Stimulated activated CD4-positive, alpha-beta T cell treated with anti-CD3 and anti-CD28 coated beads, Interleukin-15, amount 100 ng/mL, for 1 hour (primary cell): ENCODE data around the gene MYOM1.

Experiments
- DNase-seq, 2 donors: peaks; one replicate each; pipeline ENCODE4 v3.0.0-alpha.2; 2020; ENCODE audit warnings: low read depth in 1 of 2, low spot score in 1 of 2

The MYOM1 gene

GRCh38 chr18:3190610-3191009 lies 29.2 kb downstream of the MYOM1 start:
- DNase-seq = no peak

DNA sequence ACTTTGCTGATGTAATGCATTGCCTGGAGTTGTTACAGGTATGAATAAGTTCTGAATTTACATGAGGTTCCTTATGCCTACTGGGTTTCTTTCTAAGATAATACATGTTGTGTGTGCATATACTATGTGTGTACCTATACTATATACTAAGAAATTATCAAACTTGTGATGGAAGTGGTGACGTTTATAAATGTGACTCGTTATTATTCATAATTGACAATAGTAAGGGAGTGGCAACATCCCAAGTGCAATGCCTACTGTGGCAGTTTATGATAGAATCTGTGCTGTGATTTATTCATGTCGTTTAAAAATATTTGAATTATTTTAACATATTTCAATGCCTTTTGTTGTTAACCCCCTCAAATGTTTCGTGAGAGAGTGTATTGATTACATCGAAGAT lies 29.9 kb downstream of the MYOM1 start:
- no peak for DNase-seq

DNA sequence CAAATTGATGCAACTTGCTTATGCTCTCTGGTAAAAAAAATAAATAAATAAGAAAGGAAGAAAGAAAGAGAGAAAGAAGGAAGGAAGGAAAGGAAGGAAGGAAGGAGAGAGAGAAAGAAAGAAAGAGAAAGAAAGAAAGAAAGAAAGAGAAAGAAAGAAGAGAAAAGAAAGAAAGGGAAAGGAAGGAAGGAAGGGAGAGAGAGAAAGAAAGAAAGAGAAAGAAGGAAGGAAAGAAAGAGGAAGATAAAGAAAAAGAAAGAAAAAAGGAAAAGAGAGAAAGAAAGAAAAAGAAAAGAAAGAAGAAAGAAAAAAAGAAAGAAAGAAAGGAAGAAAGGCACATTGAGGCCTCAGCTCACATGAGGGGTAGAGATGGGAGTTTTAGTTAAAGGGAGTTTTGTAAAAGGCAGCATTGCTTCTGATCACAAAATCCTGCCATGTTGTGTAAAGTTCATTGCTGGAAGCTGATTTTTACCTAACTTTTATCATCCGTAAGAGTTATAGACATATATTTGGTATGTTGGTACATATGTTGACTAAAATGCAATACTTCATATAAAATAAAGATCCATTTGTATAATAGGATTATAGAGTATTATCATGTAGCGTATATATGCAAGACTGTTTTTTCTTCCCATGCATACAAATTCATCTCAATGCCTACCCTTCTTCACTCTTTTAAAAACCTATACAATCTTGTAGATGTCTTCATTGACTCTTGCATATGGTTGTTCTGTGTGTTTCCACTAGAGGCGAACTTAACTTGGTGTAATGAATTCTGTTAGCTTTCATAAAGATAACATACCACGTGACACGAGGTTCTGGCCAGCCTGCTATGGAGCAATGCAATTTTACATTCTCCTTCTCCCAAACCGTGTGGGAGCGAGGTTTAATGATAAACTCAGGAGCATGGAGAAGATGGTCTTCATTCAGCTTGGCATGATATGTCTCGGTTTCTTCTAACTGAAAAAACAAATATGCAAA lies 32.8 kb downstream of the MYOM1 start:
- no peak for DNase-seq

DNA sequence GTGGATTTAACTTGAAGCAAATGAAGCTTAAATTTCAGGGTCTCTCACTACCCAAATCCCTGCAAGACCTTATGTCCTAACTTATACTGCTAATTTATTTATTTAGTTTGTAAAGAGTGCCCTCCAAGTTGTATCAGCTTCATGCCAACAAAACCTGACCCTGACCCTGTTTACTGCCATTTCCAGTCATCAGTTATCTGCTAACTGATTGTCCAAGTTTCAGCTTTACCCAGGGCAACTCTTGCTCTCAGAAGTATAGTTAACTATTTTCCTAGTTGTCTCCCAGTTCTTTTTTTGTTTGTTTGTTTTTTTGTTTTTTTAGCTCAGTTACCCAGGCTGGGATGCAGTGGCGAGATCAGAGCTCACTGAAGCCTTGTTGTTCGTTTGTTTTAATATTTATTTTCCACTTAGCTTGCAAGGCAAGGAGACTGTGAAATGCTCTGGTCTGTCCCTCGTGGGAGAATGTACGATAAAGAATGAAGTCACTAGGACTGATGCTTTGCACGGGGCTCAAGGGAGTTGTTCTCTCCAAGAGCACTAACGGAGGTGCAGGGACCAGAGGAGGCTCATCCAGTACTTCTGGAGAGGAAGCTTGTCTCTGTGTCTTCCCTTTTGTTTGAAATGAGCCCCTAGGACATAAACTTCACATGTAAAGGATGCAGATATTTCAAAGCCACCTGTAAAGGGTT lies 35.3 kb downstream of the MYOM1 start:
- no peak for DNase-seq

- no peak for DNase-seq
Measured at GRCh38 chr18:3183103-3183717, 36.6 kb downstream of the MYOM1 start.

DNA sequence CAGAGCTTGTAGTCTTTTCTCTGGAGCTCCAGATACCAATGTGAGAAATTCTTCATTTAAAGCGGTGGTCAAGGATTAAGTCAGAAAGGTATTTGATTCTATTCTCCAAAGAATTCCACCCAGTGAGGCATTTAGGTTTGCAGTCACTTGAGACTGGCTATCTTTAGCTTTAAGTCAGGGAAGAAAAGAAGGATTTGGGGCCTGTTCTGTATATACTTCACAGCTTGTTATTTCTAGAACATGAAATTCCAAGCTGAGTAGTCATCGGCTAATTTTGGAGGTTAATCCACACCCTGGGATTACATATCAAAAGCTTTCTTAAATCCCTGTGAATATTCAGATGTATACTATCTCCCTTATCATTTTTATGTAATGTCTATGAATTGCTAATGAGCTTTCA lies 39.4 kb downstream of the MYOM1 start:
- no peak for DNase-seq

GRCh38 chr18:3179430-3180089 lies 40.2 kb downstream of the MYOM1 start:
- DNase-seq = no peak

DNA sequence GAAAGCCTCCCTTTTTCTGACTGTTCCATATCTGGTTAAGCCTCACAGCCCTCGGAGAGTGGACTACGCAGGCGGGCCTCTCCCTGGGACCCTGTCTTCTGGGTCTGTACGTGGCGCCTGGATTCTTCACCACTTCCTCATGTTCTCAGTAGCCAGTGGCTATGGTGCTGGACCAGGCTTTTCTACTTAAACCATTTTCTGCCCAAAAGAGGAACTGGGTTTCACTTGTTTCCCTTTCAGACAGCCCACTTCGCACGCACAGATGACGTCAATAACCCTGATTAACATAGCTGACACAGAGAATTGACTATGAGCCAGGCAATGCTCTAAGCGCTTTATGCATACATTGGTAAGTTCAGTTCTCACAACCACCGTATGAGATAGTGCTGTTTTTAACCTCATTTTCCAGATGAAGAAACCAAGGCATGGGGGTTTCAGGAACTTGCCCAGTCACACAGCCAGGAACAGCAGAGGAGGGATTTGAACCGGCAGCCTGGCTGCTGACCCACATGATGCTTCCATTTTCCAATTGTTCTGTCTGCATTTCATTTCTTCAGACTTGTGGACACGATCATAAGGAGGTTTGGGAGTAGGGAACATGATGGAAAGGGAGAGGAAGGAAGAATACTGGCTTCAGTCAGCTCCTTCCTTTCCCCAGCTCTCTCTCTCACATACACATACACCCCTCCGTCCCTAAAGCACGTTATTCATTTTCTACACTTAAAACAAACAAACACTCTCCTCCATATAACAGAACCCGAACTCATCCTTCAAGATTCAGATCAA lies 41.7 kb downstream of the MYOM1 start:
- DNase-seq = no peak

- no peak for DNase-seq
Measured at GRCh38 chr18:3175195-3175758, 44.5 kb downstream of the MYOM1 start.

DNA sequence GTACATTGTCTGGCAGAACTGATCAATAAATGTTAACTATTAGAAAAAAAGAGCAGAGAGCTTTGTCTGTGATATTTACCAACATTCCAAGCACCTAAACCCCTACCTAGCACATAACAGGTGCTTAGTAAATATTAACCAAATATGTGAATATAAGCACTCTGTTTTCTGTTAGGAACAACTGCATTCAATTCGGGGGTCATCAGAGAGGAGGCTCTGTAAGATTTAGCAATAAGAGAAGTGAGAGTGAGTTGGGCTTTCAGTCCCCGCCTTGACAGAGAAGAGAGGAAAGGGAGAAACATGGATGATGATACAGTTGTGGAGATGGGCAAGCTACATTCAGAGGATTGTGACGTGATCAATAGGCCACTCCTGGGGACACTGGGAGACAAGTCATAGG lies 47.7 kb downstream of the MYOM1 start:
- DNase-seq = no peak

DNA sequence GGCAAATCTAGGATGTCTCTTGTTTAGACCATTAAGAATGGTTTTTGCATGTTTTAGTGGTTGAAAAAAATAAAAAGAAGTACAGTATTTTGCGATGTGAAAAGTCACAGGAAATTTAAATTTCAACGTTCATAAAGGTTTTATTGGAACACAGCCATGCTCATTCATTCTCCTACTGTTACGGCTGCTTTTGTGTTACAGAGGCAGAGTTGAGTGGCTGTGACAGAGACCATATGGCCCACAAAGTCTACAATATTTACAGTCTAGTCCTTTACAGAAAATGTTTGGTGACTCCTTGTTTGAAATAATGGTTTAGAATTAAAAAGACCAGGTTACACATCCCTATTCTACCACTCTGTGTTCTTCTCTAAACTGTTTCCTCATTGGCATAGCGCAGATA lies 48.1 kb downstream of the MYOM1 start:
- no peak for DNase-seq

DNA sequence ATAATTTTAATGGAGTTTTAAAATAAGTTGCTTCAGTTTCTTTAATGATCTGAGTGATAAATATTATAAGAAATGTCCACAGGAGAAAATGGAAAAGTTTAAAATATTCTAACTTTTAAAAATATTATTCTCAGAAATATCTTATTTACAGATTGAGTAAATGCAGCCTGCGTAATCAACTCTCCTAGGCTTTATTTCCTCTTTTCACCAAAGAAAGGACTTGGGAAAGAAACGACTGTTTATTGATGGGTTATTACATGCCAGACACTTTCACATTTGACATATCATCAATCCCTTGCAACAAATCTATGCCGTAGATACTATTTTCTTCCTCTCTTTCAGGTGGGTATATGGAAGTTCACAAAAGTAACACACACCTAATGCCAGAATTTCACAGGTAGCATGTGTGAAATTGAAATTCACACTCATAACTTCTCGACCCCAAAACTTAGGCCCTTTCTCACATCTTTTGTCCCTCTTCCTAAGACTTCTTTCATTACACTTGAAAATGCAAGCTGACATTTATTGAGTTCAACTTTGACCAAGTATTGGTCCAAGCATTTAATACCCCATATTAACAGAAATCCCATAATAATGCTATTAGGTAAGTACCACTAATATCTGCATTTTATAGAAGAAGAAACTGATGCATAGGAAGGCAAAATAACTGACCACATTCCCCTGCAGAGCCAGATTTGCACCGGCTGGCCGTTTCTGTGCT lies 49.2 kb downstream of the MYOM1 start:
- no peak for DNase-seq

DNA sequence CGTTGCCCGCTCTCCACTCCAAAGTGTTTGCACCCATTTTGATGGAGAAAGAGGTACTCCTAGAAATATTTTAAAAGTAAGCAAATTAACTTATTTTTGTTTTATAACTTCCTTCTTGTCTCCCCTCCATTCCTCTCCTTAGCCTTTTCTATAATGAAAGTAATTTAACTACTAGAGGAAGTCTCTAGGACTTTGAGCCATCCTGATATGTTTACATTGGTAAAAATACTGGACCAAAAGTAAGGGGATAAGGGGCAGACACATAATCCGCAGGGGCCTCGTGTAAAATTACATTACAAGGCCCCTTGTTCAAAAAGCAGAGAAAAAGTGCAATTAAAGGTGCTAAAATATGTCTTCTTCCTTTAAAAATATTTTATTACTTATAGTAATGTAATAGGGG lies 55.4 kb downstream of the MYOM1 start:
- DNase-seq = no peak

DNA sequence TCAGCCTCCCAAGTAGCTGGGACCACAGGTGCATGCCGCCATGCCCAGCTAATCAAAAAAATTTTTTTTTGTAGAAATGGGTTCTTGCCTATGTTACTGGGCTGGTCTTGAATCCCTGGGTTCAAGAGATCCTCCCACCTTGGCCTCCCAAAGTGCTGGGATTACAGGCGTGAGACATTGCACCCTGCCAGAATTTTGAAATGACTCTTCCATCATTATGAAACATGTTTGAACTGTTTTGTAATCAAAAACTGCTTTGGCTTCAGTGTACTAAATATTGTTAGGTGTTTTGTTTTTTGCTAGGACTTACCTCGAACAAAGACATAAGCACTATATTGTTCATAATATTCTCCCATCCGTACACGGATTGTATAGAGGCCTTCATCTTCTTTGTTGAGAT lies 55.8 kb downstream of the MYOM1 start:
- no peak for DNase-seq

- no peak for DNase-seq
Measured at GRCh38 chr18:3162181-3162580, 57.6 kb downstream of the MYOM1 start.

DNA sequence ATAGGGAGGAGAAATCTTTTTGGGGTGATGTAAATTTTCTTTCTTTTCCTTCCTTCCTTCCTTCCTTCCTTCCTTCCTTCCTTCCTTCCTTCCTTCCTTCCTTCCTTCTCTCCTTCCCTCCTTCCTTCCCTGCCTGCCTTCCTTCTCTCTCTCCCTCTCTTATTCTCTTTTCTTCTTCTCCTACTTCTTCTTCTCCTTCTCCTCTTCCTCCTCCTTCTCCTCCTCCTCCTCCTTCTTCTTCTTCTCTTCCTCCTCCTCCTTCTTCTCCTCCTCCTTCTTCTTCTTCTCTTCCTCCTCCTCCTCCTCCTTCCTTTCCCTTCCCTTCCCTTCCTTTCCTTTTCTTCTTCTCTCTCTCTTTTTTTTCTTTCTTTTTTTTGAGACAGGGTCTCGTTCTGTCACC lies 59.9 kb downstream of the MYOM1 start:
- no peak for DNase-seq

DNA sequence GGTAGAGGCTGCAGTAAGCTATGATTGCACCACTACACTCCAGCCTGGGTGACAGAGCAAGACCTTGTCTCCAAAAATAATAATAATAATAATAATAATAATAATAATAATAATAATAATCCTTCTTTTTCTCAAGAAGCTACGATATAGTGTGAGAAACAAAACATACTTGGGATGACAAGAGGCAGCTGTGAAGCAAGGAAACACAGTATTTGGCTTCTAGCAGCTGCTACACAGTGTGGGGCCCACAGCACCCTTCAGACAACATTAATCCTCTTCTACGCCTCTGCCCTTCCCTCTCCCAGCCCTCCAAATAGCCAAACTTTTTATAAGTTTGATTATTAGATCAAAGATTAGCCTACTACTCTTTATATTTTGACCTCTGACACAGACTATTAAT lies 62.2 kb downstream of the MYOM1 start:
- DNase-seq = no peak

- DNase-seq = no peak
Measured at GRCh38 chr18:3157086-3157485, 62.7 kb downstream of the MYOM1 start.

DNA sequence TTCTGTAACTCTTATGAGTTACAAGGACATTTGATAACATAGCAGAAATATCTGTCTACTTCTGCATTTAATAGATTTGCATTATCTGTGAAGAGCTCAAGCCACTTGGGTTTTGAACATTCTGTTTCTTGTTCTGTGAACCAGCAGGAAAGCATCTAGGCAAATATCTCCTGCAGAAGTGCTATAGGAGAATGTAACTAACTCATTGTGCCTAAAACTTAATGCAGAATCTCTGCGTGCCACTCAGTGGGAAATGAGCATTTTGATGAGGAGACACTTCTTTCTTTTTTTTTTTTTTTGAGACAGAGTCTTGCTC lies 63.5 kb downstream of the MYOM1 start:
- no peak for DNase-seq

DNA sequence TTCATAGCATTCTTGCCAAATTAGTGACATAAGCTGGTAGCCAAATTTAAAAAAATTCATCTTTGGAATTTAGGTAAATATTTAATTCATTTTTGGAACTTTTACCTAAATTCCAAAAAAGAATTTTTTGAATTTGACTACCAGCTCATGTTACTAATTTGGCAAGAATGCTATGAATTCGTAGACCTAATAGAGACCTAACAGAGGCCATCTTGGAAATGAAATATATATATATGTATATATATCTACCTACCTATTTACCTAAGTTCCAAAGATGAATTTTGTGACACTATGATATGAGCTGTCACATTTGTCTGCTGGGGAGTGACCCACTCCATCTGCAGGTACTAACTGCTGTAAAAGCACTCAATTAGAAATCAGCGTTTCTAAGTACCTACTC lies 65.6 kb downstream of the MYOM1 start:
- DNase-seq = no peak
